GM23248 (cell line): ENCODE results near the gene TNFRSF8. TPM values are rescaled to one million over a fixed set of nuclear protein-coding genes. Genes with fewer than 3 reads are reported as not detected.

Experiments
- DNase-seq: peaks from one replicate; pipeline ENCODE4 v3.0.0-alpha.2; 2015
- H2AFZ ChIP-seq: fragments of 200-600 bp; sonication (generic); 2 replicates; pipeline ENCODE4 v1.6.1; 2016; ENCODE audit warnings: antibody characterized with exemption
- H3F3A ChIP-seq: fragments of 200-600 bp; sonication (generic); 2 replicates; pipeline ENCODE4 v1.6.1; 2016; ENCODE audit warnings: mild to moderate bottlenecking, antibody characterized with exemption, mixed run types; ENCODE audit not compliant: insufficient read depth
- H3K27ac ChIP-seq: fragments of 200-600 bp; sonication (generic); 2 replicates; pipeline ENCODE4 v1.5.1; 2016; ENCODE audit warnings: mild to moderate bottlenecking
- H3K27me3 ChIP-seq: fragments of 200-600 bp; sonication (generic); replicated peaks from 2 replicates; pipeline ENCODE4 v1.6.1; 2016; ENCODE audit warnings: mild to moderate bottlenecking; ENCODE audit not compliant: insufficient read depth
- H3K36me3 ChIP-seq: fragments of 200-600 bp; sonication (generic); 2 replicates; pipeline ENCODE4 v1.6.1; 2016; ENCODE audit warnings: low read depth, mild to moderate bottlenecking
- H3K4me1 ChIP-seq: fragments of 200-600 bp; sonication (generic); 2 replicates; pipeline ENCODE4 v1.6.1; 2016; ENCODE audit warnings: mild to moderate bottlenecking; ENCODE audit not compliant: insufficient read depth
- H3K4me2 ChIP-seq: fragments of 200-600 bp; sonication (generic); one replicate; pipeline ENCODE4 v1.6.1; 2016; ENCODE audit warnings: mild to moderate bottlenecking; ENCODE audit not compliant: unreplicated experiment
- H3K4me3 ChIP-seq: fragments of 200-600 bp; sonication (generic); 2 replicates; pipeline ENCODE4 v1.5.1; 2016; ENCODE audit warnings: mild to moderate bottlenecking
- H3K79me2 ChIP-seq: fragments of 200-600 bp; sonication (generic); 2 replicates; pipeline ENCODE4 v1.6.1; 2016; ENCODE audit warnings: mild to moderate bottlenecking; ENCODE audit not compliant: insufficient read depth
- H3K9ac ChIP-seq: fragments of 200-600 bp; sonication (generic); 2 replicates; pipeline ENCODE4 v1.6.1; 2016; ENCODE audit warnings: mild to moderate bottlenecking
- H3K9me2 ChIP-seq: fragments of 200-600 bp; sonication (generic); 2 replicates; pipeline ENCODE4 v1.6.1; 2016; ENCODE audit warnings: mixed run types, mild to moderate bottlenecking, moderate library complexity; ENCODE audit not compliant: insufficient read depth
- H3K9me3 ChIP-seq: fragments of 200-600 bp; sonication (generic); one replicate; pipeline ENCODE4 v1.6.1; 2017; ENCODE audit warnings: low read depth
- H4K20me1 ChIP-seq: fragments of 200-600 bp; sonication (generic); 2 replicates; pipeline ENCODE4 v1.6.0; 2016; ENCODE audit not compliant: insufficient read depth
- EZH2 ChIP-seq: fragments of 200-600 bp; sonication (generic); IDR thresholded peaks from 2 replicates; pipeline ENCODE4 v1.6.1; 2018; ENCODE audit warnings: antibody characterized with exemption, mild to moderate bottlenecking; ENCODE audit not compliant: insufficient read depth, poor library complexity, severe bottlenecking
- EZH2phosphoT487 ChIP-seq: fragments of 200-600 bp; sonication (generic); IDR thresholded peaks from 2 replicates; pipeline ENCODE4 v1.6.1; 2018; ENCODE audit warnings: antibody characterized with exemption, moderate library complexity, mild to moderate bottlenecking, low read depth; ENCODE audit not compliant: insufficient read depth
- WGBS, 2 experiments: methylation state at CpG; one replicate each; pipeline ENCODE4 v1.1.6; 2015 to 2017; ENCODE audit warnings: low lambda C conversion rate in 2 of 2, low coverage in 1 of 2; ENCODE audit errors: missing lambda C conversion rate in 2 of 2; 5-methylcytosine and 5-hydroxymethylcytosine counted together
- in situ Hi-C: fragments of 300-500 bp; cut with MboI; formaldehyde crosslinking; loops from 2 replicates; pipeline ENCODE4 v1.15.0; 2020
- polyA plus RNA-seq: library from polyadenylated mRNA; unstranded; fragments of >200 nt; fragmentation: Nextera tagmentation; extraction: Ambion mirVana; gene quantifications from 2 replicates; pipeline ENCODE4 v1.2.1, GENCODE V29; 2016
- total RNA-seq: library from RNA; depleted of rRNA; stranded (reverse); fragments of >200 nt; shearing (Covaris generic); gene quantifications from 2 replicates; pipeline ENCODE4 v1.2.3, GENCODE V29; 2014

Gene TNFRSF8
- total and polyA plus RNA-seq, 2 experiments from 2014 or later = 0.23 TPM; not detected in 1

DNA sequence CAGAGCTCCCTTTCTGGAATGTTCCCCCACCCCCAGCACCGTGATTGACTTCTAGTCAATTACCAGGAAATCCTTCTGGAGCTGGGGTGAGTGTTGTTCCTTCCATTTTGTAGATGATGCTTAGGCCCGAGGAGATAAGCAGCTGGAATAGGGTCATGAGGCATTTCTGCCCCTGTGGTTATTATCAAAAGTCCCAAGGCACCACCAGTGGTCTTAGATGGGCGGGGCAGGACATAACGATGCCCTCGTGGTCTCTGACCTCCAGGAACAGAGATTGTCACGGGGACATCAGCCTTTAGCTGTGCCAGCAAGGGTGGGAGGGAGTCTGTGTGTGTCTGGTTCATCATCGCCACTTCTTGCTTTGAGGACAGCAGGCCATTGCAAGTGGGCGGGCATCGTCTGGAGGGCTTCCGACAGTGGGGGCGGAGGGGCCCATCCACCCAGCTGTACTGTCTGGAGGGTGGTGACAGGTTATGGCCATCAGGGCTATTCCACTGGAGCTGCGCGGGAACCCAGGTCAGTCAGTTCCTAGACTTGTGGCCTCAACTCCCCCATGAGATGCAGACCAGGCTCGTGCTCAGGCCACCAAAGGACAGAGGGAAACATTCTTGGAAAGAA lies 22.6 kb downstream of the TNFRSF8 start:
- Histone ChIP-seq H3K4me2 (no peak overlapping the region), H3K9ac (no peak overlapping the region), H3F3A (peaks cover 12% of the 10 kb centered on the region), H3K27me3 (no peaks in the 10 kb centered on the region), H3K9me2 (no peaks in the 10 kb centered on the region), H3K36me3 (no peaks in the 10 kb centered on the region), H3K27ac (no peak overlapping the region), H3K4me1 (peaks cover 5% of the 10 kb centered on the region; the same call in 1 of the 2 replicates), H2AFZ (no peak overlapping the region), H3K9me3 (no peaks in the 10 kb centered on the region), H3K4me3 (no peak overlapping the region), H4K20me1 (no peaks in the 10 kb centered on the region), H3K79me2 (no peaks in the 10 kb centered on the region)
- TF ChIP-seq EZH2phosphoT487 (no peak), EZH2 (no peak)
- no peak for DNase-seq
- whole genome bisulfite sequencing, 2 experiments = 76% methylated on average over 14 of the region's 14 CpGs
- in situ Hi-C loops = no loop called here

- Histone ChIP-seq H3K27me3 (no peaks in the 10 kb centered on the region), H3K9ac (no peak overlapping the region), H3F3A (peaks cover 9% of the 10 kb centered on the region), H3K36me3 (no peaks in the 10 kb centered on the region), H3K79me2 (no peaks in the 10 kb centered on the region), H3K9me2 (no peaks in the 10 kb centered on the region), H3K9me3 (no peaks in the 10 kb centered on the region), H3K4me3 (no peak overlapping the region), H3K27ac (no peak overlapping the region), H3K4me1 (peaks cover 5% of the 10 kb centered on the region; the same call in 1 of the 2 replicates), H4K20me1 (no peaks in the 10 kb centered on the region), H3K4me2 (no peak overlapping the region), H2AFZ (no peak overlapping the region)
- 60 to 63% methylated on average over 9 of the region's 9 CpGs for WGBS, 2 experiments
- DNase-seq = no peak
- TF ChIP-seq EZH2 = no peak
- TF ChIP-seq EZH2phosphoT487 = no peak
- in situ Hi-C loops = no loop called here
Observed at GRCh38 chr1:12087797-12088314, 24.8 kb downstream of the TNFRSF8 start.

DNA sequence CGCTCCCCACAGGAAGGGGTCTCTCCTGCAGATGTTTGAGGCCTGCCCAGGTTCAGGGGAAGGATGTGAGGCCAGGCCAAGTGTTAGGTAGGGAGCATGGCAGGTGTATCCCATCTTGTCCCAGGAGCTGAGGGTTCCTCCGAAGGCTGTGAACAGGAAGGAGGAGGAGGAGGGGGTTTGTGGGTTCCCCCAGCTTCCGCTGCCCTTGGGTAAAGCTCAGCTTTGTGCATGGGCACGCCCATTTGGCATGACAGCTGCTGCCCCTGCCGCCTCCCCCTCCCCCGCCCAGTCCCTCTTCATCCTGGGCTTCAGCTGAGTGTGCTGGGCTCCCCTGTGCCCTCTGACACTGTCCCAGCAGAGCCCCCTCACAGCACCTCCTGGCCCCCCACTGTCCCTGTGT lies 25.5 kb downstream of the TNFRSF8 start:
- TF ChIP-seq EZH2 = no peak
- no peak for TF ChIP-seq EZH2phosphoT487
- Histone ChIP-seq H3K9me3 (no peaks in the 10 kb centered on the region), H3K79me2 (no peaks in the 10 kb centered on the region), H3K4me1 (peaks cover 5% of the 10 kb centered on the region; the same call in 1 of the 2 replicates), H3F3A (peaks cover 2% of the 10 kb centered on the region), H3K9ac (no peak overlapping the region), H3K4me3 (no peak overlapping the region), H2AFZ (no peak overlapping the region), H3K27me3 (no peaks in the 10 kb centered on the region), H3K9me2 (no peaks in the 10 kb centered on the region), H3K36me3 (no peaks in the 10 kb centered on the region), H3K27ac (no peak overlapping the region), H4K20me1 (no peaks in the 10 kb centered on the region), H3K4me2 (no peak overlapping the region)
- no peak for DNase-seq
- in situ Hi-C loops = no loop called here
- WGBS, 2 experiments = 44 to 49% methylated on average over 3 to 6 of the region's 6 CpGs

DNA sequence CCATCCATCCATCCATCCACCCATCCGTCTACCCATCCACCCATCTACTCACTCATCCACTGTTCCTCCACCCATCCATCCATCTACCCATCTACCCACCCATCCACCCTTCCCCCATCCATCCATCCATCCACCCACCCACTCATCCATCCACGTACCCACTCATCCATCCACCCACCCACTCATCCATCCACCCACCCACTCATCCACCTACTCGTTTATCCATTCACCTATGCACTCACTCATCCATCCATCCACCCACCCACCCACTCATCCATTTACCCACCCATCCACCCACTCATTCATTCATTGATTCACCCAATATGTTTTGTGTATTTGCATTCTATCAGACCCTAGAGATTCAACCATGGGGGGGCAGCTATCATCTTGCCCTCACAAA lies 27.2 kb downstream of the TNFRSF8 start:
- no peak for DNase-seq
- Histone ChIP-seq H3K27ac (no peak overlapping the region), H3K4me2 (no peak overlapping the region), H2AFZ (no peak overlapping the region), H3K4me3 (no peak overlapping the region), H3K27me3 (no peaks in the 10 kb centered on the region), H3K9me2 (no peaks in the 10 kb centered on the region), H3K9me3 (no peaks in the 10 kb centered on the region), H3K36me3 (no peaks in the 10 kb centered on the region), H3K4me1 (no peaks in the 10 kb centered on the region), H3K79me2 (no peaks in the 10 kb centered on the region), H4K20me1 (no peaks in the 10 kb centered on the region), H3F3A (no peaks in the 10 kb centered on the region), H3K9ac (no peak overlapping the region)
- WGBS, 2 experiments = 66 to 80% methylated on average over 1 to 3 of the region's 3 CpGs
- no peak for TF ChIP-seq EZH2
- no peak for TF ChIP-seq EZH2phosphoT487
- in situ Hi-C loops = no loop called here
